Astrocyte of the spinal cord (primary cell): ENCODE results near the gene RHOF.

Experiments
- DNase-seq: peaks from one replicate; pipeline ENCODE4 v3.0.0; 2011; ENCODE audit warnings: low read depth, low spot score
- H3K4me3 ChIP-seq: 2 replicates; pipeline ENCODE4 v1.5.1; 2011; ENCODE audit warnings: low read depth, mild to moderate bottlenecking, low read length, moderate library complexity
- CTCF ChIP-seq: IDR thresholded peaks from 2 replicates; pipeline ENCODE4 v1.5.1; 2012; ENCODE audit warnings: low read depth, mild to moderate bottlenecking, low read length, inconsistent platforms
- in situ Hi-C: cut with HindIII; loops from 2 replicates; pipeline ENCODE4 v1.10.0; 2017; ENCODE audit warnings: low sequenced_read_pairs

Gene RHOF

GRCh38 chr12:121779422-121779895 lies 14.0 kb downstream of the RHOF start:
- no peak overlapping the region for H3K4me3 ChIP-seq
- in situ Hi-C loops = no loop called here
- DNase-seq = no peak
- TF ChIP-seq CTCF = no peak

GRCh38 chr12:121778567-121779421 lies 14.7 kb downstream of the RHOF start:
- H3K4me3 ChIP-seq = no peak overlapping the region
- DNase-seq = no peak
- no peak for TF ChIP-seq CTCF
- in situ Hi-C loops = no loop called here

GRCh38 chr12:121776190-121777098 lies 17.0 kb downstream of the RHOF start:
- TF ChIP-seq CTCF = peak; percentile 89
- no peak overlapping the region for H3K4me3 ChIP-seq
- in situ Hi-C loops = no loop called here
- peak; percentile 53 for DNase-seq

GRCh38 chr12:121775501-121775900 lies 18.0 kb downstream of the RHOF start:
- in situ Hi-C loops = no loop called here
- H3K4me3 ChIP-seq = no peak overlapping the region
- DNase-seq = no peak
- TF ChIP-seq CTCF = no peak

- no peak for TF ChIP-seq CTCF
- DNase-seq = no peak
- H3K4me3 ChIP-seq = no peak overlapping the region
- in situ Hi-C loops = no loop called here
Observed at GRCh38 chr12:121774968-121775474, 18.5 kb downstream of the RHOF start.

- in situ Hi-C loops = no loop called here
- peak; percentile 87 for TF ChIP-seq CTCF
- no peak overlapping the region for H3K4me3 ChIP-seq
- peak; percentile 56 for DNase-seq
Observed at GRCh38 chr12:121773011-121773777, 20.3 kb downstream of the RHOF start.
